Osteoblast (primary cell): ENCODE measurements around the gene BPIFB3. TPM values are rescaled to one million over a fixed set of nuclear protein-coding genes. Genes with fewer than 3 reads are reported as not detected.

ENCODE experiments used
- DNase-seq: peaks from one replicate; pipeline ENCODE4 v3.0.0; 2011; ENCODE audit warnings: low spot score, mixed read lengths; ENCODE audit not compliant: insufficient read length; ENCODE audit errors: missing footprints
- H2AFZ ChIP-seq: 2 replicates; pipeline ENCODE4 v1.6.0; 2011; ENCODE audit warnings: mild to moderate bottlenecking, low read length
- H3K27ac ChIP-seq: 2 replicates; pipeline ENCODE4 v1.5.1; 2011; ENCODE audit warnings: mild to moderate bottlenecking, low read depth, low read length, moderate library complexity
- H3K27me3 ChIP-seq: 2 replicates; pipeline ENCODE4 v1.6.0; 2012; ENCODE audit warnings: mild to moderate bottlenecking, control low read depth, inconsistent platforms, low read length, moderate library complexity; ENCODE audit not compliant: insufficient read depth
- H3K36me3 ChIP-seq: 2 replicates; pipeline ENCODE4 v1.5.1; 2011; ENCODE audit warnings: mild to moderate bottlenecking, low read length, control low read depth, moderate library complexity; ENCODE audit not compliant: insufficient read depth
- H3K4me1 ChIP-seq: 2 replicates; pipeline ENCODE4 v1.5.1; 2011; ENCODE audit warnings: mild to moderate bottlenecking, low read length, control low read depth, moderate library complexity; ENCODE audit not compliant: insufficient read depth
- H3K4me2 ChIP-seq: 2 replicates; pipeline ENCODE4 v1.6.0; 2011; ENCODE audit warnings: mild to moderate bottlenecking, low read length; ENCODE audit not compliant: insufficient read depth
- H3K4me3 ChIP-seq: fragments of 200-600 bp; sonication (generic); 3 replicates; pipeline ENCODE4 v1.5.1; 2012; ENCODE audit warnings: mild to moderate bottlenecking, low read length, inconsistent platforms; ENCODE audit not compliant: insufficient read depth
- H3K79me2 ChIP-seq: 2 replicates; pipeline ENCODE4 v1.6.0; 2012; ENCODE audit warnings: mild to moderate bottlenecking, low read length, control low read depth, inconsistent platforms; ENCODE audit not compliant: insufficient read depth
- H3K9me3 ChIP-seq: 2 replicates; pipeline ENCODE4 v1.5.1; 2011; ENCODE audit warnings: low read depth, low read length, control low read depth
- H4K20me1 ChIP-seq: 2 replicates; pipeline ENCODE4 v1.6.0; 2012; ENCODE audit warnings: mild to moderate bottlenecking, low read length, control low read depth; ENCODE audit not compliant: insufficient read depth
- total RNA-seq: library from RNA; depleted of rRNA; stranded (reverse); fragments of >200 nt; gene quantifications from 2 replicates; pipeline ENCODE4 v1.2.3, GENCODE V29; 2012
- TF ChIP-seq, protein P1 (sequence below): IDR thresholded peaks from 2 replicates; pipeline ENCODE4 v1.5.1; 2011; ENCODE audit warnings: mild to moderate bottlenecking, low read depth, low read length, moderate library complexity; ENCODE audit errors: extremely low read depth

Gene BPIFB3
- total RNA-seq, 1 donor: not detected

DNA sequence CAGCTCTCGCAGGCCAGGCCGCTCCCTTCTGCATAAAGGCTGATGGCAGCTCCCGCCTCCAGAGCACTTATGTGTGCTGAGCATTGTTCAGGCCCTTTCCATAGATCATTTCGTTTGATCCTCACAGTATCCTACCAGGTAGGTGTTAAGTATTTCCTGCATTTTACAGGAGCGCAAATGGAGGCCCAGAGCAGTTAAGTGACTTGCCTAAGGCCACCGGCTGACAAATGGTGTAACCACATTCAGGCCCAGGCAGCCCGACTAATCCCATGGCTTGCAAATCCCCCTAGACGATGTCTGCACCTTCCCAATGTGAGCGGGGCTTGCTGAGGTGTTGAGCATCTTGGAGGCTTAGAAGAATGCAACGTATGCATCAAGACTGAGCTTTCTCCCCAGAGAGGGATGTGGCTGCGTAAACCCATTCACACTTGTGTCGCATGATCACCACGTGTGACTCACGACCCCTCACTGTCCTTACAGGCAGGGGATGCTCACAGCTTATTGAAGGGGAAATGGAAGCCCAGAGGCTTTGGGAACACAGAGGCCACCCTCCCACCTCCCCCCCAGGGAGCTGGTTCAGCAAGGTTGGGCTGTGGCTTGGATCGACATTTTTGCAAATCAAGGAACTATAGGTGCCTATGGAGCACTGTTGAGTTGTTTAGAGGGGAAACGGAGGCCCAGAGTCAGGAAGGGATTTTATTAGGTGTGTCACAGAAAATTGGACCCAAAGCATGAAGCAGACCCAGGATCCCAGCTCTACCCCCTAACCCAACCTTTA lies 39.2 kb upstream of the BPIFB3 start:
- no peaks in the 10 kb centered on the region for H3K4me1 ChIP-seq
- H3K4me3 ChIP-seq: no peak overlapping the region
- H2AFZ ChIP-seq: no peak overlapping the region
- no peak overlapping the region for H3K4me2 ChIP-seq
- no peak overlapping the region for H3K27ac ChIP-seq
- no peaks in the 10 kb centered on the region for H3K9me3 ChIP-seq
- TF ChIP-seq, protein P1, sequence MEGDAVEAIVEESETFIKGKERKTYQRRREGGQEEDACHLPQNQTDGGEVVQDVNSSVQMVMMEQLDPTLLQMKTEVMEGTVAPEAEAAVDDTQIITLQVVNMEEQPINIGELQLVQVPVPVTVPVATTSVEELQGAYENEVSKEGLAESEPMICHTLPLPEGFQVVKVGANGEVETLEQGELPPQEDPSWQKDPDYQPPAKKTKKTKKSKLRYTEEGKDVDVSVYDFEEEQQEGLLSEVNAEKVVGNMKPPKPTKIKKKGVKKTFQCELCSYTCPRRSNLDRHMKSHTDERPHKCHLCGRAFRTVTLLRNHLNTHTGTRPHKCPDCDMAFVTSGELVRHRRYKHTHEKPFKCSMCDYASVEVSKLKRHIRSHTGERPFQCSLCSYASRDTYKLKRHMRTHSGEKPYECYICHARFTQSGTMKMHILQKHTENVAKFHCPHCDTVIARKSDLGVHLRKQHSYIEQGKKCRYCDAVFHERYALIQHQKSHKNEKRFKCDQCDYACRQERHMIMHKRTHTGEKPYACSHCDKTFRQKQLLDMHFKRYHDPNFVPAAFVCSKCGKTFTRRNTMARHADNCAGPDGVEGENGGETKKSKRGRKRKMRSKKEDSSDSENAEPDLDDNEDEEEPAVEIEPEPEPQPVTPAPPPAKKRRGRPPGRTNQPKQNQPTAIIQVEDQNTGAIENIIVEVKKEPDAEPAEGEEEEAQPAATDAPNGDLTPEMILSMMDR: no peak
- DNase-seq: peak; percentile 51
- H4K20me1 ChIP-seq: no peaks in the 10 kb centered on the region
- H3K79me2 ChIP-seq: no peaks in the 10 kb centered on the region
- H3K27me3 ChIP-seq: peaks cover 3% of the 10 kb centered on the region
- no peaks in the 10 kb centered on the region for H3K36me3 ChIP-seq

DNA sequence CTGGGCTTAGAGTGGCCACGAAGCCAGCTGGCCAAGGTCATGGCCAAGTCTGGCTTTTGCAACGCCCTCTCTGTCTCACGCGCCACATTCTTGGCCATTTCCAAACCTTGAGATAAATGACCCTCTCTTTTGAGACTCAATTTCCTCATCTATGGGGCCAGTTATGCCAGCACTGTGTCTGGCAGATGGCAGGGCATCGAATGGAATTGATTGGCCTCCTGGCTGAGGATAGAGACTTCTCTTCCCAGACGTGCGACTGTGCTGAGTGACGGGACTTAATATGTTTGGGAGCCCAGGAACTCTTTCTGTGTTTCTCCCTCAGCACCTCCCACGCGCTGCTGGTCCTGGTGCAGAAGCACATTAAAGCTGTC lies 38.6 kb upstream of the BPIFB3 start:
- no peak overlapping the region for H3K27ac ChIP-seq
- no peak overlapping the region for H2AFZ ChIP-seq
- DNase-seq: peak; percentile 10
- no peaks in the 10 kb centered on the region for H3K9me3 ChIP-seq
- H3K27me3 ChIP-seq: peaks cover 3% of the 10 kb centered on the region
- no peaks in the 10 kb centered on the region for H4K20me1 ChIP-seq
- TF ChIP-seq, protein P1: no peak
- no peaks in the 10 kb centered on the region for H3K36me3 ChIP-seq
- H3K4me3 ChIP-seq: no peak overlapping the region
- no peaks in the 10 kb centered on the region for H3K79me2 ChIP-seq
- no peak overlapping the region for H3K4me2 ChIP-seq
- no peaks in the 10 kb centered on the region for H3K4me1 ChIP-seq

DNA sequence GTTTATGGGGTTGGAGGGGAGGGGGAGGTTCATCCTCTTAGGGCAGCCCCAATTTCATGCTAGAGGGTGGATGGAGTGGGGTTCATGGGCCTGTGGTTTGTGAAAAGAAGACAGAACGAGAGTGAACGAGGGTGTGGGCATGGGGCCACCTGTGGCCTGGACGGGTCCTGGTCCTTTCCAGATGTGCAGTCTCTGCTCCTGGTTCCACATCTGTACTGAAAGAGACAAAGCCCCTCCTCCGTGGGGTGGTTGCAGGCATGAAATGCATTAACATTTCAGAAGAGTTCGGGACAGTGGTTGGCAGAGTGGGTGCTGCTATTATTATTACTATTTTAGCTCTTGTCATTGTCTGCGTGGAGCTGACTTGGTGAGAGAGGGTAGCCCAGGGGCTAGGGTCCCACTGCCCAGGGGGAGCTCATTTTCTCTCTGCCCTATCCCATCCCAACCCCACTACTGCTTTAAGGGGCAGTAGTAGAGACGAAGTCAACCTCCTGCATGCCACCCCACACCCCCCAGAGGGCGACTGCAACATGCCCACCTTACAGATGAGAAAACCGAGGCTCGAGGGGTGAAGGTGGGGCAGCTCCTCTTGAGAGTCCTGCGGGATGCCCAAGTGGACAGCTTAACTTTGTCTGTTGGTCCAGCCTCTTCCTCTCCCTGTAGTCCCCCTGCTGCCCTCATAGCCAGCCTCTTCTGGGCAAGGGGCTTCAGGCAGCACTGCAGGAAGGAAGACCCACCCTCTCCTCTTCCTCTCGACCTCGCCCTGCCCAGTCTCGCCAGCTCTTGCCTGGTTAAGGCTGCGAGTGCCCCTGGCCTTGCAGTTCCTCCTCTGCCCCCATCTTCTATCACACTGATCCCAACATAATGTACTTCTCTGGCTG lies 37.8 kb upstream of the BPIFB3 start:
- Histone ChIP-seq H3K4me3 (no peak overlapping the region), H3K4me1 (no peaks in the 10 kb centered on the region), H3K4me2 (no peak overlapping the region), H3K9me3 (no peaks in the 10 kb centered on the region), H3K27ac (no peak overlapping the region), H2AFZ (no peak overlapping the region), H4K20me1 (no peaks in the 10 kb centered on the region), H3K79me2 (no peaks in the 10 kb centered on the region), H3K36me3 (no peaks in the 10 kb centered on the region), H3K27me3 (peaks cover 3% of the 10 kb centered on the region)
- DNase-seq: peak; percentile 73
- TF ChIP-seq, protein P1: no peak

DNA sequence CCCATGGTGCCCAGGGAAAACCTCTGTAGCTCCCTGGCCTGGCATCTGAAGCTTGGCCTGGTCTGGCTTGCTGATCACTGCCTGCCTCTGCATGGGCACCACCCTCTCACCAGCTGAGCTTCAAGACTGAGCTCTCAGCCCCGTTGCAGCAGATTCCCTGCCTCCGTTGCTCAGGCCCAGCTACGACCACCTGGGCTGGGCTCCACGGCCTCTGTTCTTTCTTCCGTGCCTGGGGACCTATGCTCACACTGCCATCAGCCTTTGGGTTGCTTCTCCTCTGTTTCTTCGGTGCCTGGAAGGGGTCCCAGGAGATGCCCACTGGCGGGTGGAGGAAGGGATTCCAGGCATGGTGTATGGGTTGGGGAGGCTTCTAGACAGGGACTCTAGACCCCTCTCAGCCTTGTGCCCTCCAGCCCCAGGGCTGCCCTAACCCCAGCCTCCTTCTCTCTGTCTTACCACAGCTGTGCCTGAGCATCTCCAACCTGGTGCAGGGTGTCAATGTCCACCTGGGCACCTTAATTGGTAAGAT lies 37.1 kb upstream of the BPIFB3 start:
- no peak for DNase-seq
- H4K20me1 ChIP-seq: no peaks in the 10 kb centered on the region
- H3K36me3 ChIP-seq: no peaks in the 10 kb centered on the region
- no peak overlapping the region for H2AFZ ChIP-seq
- H3K4me2 ChIP-seq: no peak overlapping the region
- H3K9me3 ChIP-seq: no peaks in the 10 kb centered on the region
- no peaks in the 10 kb centered on the region for H3K4me1 ChIP-seq
- peaks cover 3% of the 10 kb centered on the region for H3K27me3 ChIP-seq
- H3K79me2 ChIP-seq: no peaks in the 10 kb centered on the region
- TF ChIP-seq, protein P1: no peak
- H3K27ac ChIP-seq: no peak overlapping the region
- no peak overlapping the region for H3K4me3 ChIP-seq
